IMR-90 (cell line): ENCODE measurements around the gene PTK6. TPM values are rescaled to one million over a fixed set of nuclear protein-coding genes. Genes with fewer than 3 reads are reported as not detected.

ENCODE experiments used
- ATAC-seq: fragments of 200-7000 bp; cut with Tn5 transposase; 2 replicates; pipeline ENCODE4 v1.9.1; 2020; ENCODE audit warnings: low read depth, mild to moderate bottlenecking, moderate library complexity
- BruUV-seq: library from RNA; stranded (reverse); fragments of 400-500 nt; replicated peaks from 2 replicates; lab custom pipeline; 2021; lab: Mats Ljungman, UMichigan
- CTCF ChIA-PET: fragments of 300-600 bp; formaldehyde crosslinking; extraction: SDS; loops from one replicate; lab custom pipeline; 2021; ENCODE audit warnings: antibody characterized with exemption; lab: Yijun Ruan, JAX
- POLR2A ChIA-PET: fragments of 300-600 bp; sonication (Branson Sonifier 250); formaldehyde crosslinking; loops from one replicate; lab custom pipeline; 2022; ENCODE audit warnings: antibody characterized with exemption; ENCODE audit not compliant: unreplicated experiment; lab: Charles Lee
- DNase-seq: peaks from one replicate; pipeline ENCODE4 v3.0.0; 2013
- H2AFZ ChIP-seq: replicated peaks from 2 replicates; pipeline ENCODE3; 2013; ENCODE audit warnings: low read length, mild to moderate bottlenecking; ENCODE audit not compliant: poor library complexity
- H2AK5ac ChIP-seq: 2 replicates; pipeline ENCODE4 v1.6.1; 2013; ENCODE audit warnings: low read depth, low read length, inconsistent platforms
- H2AK9ac ChIP-seq: replicated peaks from 2 replicates; pipeline ENCODE3; 2013; ENCODE audit warnings: mild to moderate bottlenecking, low read depth, low read length, moderate library complexity; ENCODE audit not compliant: poor library complexity
- H2BK120ac ChIP-seq: 2 replicates; pipeline ENCODE4 v1.6.1; 2013; ENCODE audit warnings: low read depth, low read length, inconsistent platforms
- H2BK15ac ChIP-seq: 3 replicates; pipeline ENCODE4 v1.6.1; 2013; ENCODE audit warnings: low read depth, low read length, inconsistent platforms
- H2BK20ac ChIP-seq: 2 replicates; pipeline ENCODE4 v1.6.1; 2013; ENCODE audit warnings: low read depth, mild to moderate bottlenecking, inconsistent platforms, low read length, moderate library complexity
- H2BK5ac ChIP-seq: 2 replicates; pipeline ENCODE4 v1.6.1; 2013; ENCODE audit warnings: mild to moderate bottlenecking, low read depth, low read length, inconsistent platforms; ENCODE audit not compliant: poor library complexity, severe bottlenecking
- H3K14ac ChIP-seq: replicated peaks from 2 replicates; pipeline ENCODE4 v1.6.1; 2013; ENCODE audit warnings: low read depth, low read length, inconsistent platforms
- H3K18ac ChIP-seq: 2 replicates; pipeline ENCODE4 v1.6.1; 2013; ENCODE audit warnings: low read depth, low read length, control low read depth
- H3K23ac ChIP-seq: 2 replicates; pipeline ENCODE4 v1.6.1; 2013; ENCODE audit warnings: low read depth, low read length, inconsistent platforms
- H3K27ac ChIP-seq: 2 replicates; pipeline ENCODE4 v1.5.1; 2013; ENCODE audit warnings: mild to moderate bottlenecking, control low read depth, low read length; ENCODE audit not compliant: insufficient read depth
- H3K27me3 ChIP-seq: 2 replicates; pipeline ENCODE4 v1.6.1; 2013; ENCODE audit warnings: low read length; ENCODE audit not compliant: control insufficient read depth, insufficient read depth
- H3K36me3 ChIP-seq: 2 replicates; pipeline ENCODE4 v1.6.1; 2013; ENCODE audit warnings: low read length, mixed read lengths; ENCODE audit not compliant: control insufficient read depth, insufficient read depth
- H3K4ac ChIP-seq: 2 replicates; pipeline ENCODE4 v1.6.1; 2013; ENCODE audit warnings: low read depth, low read length, inconsistent platforms
- H3K4me1 ChIP-seq: 2 replicates; pipeline ENCODE4 v1.6.1; 2013; ENCODE audit warnings: low read length, mixed read lengths; ENCODE audit not compliant: control insufficient read depth, insufficient read depth
- H3K4me2 ChIP-seq: 2 replicates; pipeline ENCODE4 v1.6.1; 2013; ENCODE audit warnings: low read depth, mild to moderate bottlenecking, control low read depth, low read length, moderate library complexity
- H3K4me3 ChIP-seq: 2 replicates; pipeline ENCODE4 v1.5.1; 2013; ENCODE audit warnings: low read depth, mild to moderate bottlenecking, control low read depth, low read length, moderate library complexity; ENCODE audit not compliant: insufficient read depth
- H3K56ac ChIP-seq: 2 replicates; pipeline ENCODE4 v1.6.1; 2013; ENCODE audit warnings: low read length, inconsistent platforms; ENCODE audit not compliant: insufficient read depth; ENCODE audit errors: extremely low read depth
- H3K79me1 ChIP-seq, 2 experiments: 2 replicates each; pipeline ENCODE4 v1.6.1; 2013; ENCODE audit warnings: low read length in 2 of 2, inconsistent platforms in 1 of 2, low read depth in 1 of 2
- H3K9ac ChIP-seq: 2 replicates; pipeline ENCODE4 v1.6.1; 2013; ENCODE audit warnings: low read depth, low read length, control low read depth
- H3K9me1 ChIP-seq: 2 replicates; pipeline ENCODE4 v1.6.1; 2013; ENCODE audit warnings: low read length, inconsistent platforms; ENCODE audit not compliant: insufficient read depth
- H3K9me3 ChIP-seq: 2 replicates; pipeline ENCODE4 v1.6.1; 2013; ENCODE audit warnings: low read length; ENCODE audit not compliant: control insufficient read depth, insufficient read depth
- H4K20me1 ChIP-seq: 2 replicates; pipeline ENCODE4 v1.6.1; 2013; ENCODE audit warnings: low read length, inconsistent platforms; ENCODE audit not compliant: insufficient read depth
- H4K5ac ChIP-seq: 2 replicates; pipeline ENCODE4 v1.6.1; 2013; ENCODE audit warnings: mild to moderate bottlenecking, low read depth, low read length, control low read depth
- H4K8ac ChIP-seq, 2 experiments: 2 replicates each; pipeline ENCODE4 v1.6.1; 2013; ENCODE audit warnings: low read depth in 2 of 2, low read length in 2 of 2, control low read depth in 1 of 2, inconsistent platforms in 1 of 2
- H4K91ac ChIP-seq: 2 replicates; pipeline ENCODE4 v1.6.1; 2013; ENCODE audit warnings: low read depth, low read length, inconsistent platforms; ENCODE audit not compliant: insufficient read depth
- BHLHE40 ChIP-seq: fragments of 150-350 bp; IDR thresholded peaks from 2 replicates; pipeline ENCODE4 v1.6.1; 2016; ENCODE audit warnings: mild to moderate bottlenecking, low read depth, low read length
- CEBPB ChIP-seq: IDR thresholded peaks from 2 replicates; pipeline ENCODE4 v1.6.1; 2012; ENCODE audit warnings: low read depth, low read length, improper control_type of control experiment
- CHD1 ChIP-seq: IDR thresholded peaks from 2 replicates; pipeline ENCODE4 v1.6.1; 2012; ENCODE audit warnings: low read depth, low read length, improper control_type of control experiment
- CTCF ChIP-seq: conservative IDR thresholded peaks from 2 replicates; pipeline ENCODE4 v1.5.1; 2012; ENCODE audit warnings: mild to moderate bottlenecking, low read depth, low read length, improper control_type of control experiment
- ELK1 ChIP-seq: fragments of 150-350 bp; IDR thresholded peaks from 2 replicates; pipeline ENCODE4 v1.6.1; 2016; ENCODE audit warnings: low read depth, mild to moderate bottlenecking, low read length, moderate library complexity, borderline replicate concordance
- FOS ChIP-seq: fragments of 150-350 bp; IDR thresholded peaks from 2 replicates; pipeline ENCODE4 v1.6.1; 2016; ENCODE audit warnings: low read depth, low read length
- MAFK ChIP-seq: IDR thresholded peaks from 2 replicates; pipeline ENCODE4 v1.6.1; 2012; ENCODE audit warnings: low read depth, low read length, improper control_type of control experiment
- MAZ ChIP-seq: IDR thresholded peaks from 2 replicates; pipeline ENCODE4 v1.6.1; 2012; ENCODE audit warnings: low read depth, mild to moderate bottlenecking, low read length, improper control_type of control experiment, moderate library complexity, borderline replicate concordance
- MXI1 ChIP-seq: IDR thresholded peaks from 2 replicates; pipeline ENCODE4 v1.6.1; 2012; ENCODE audit warnings: low read depth, mild to moderate bottlenecking, low read length, moderate library complexity, borderline replicate concordance
- NFE2L2 ChIP-seq: fragments of 150-350 bp; IDR thresholded peaks from 2 replicates; pipeline ENCODE4 v1.6.1; 2016; ENCODE audit warnings: low read depth, mild to moderate bottlenecking, low read length
- POLR2A ChIP-seq: IDR thresholded peaks from 2 replicates; pipeline ENCODE4 v1.6.1; 2012; ENCODE audit warnings: mild to moderate bottlenecking, low read depth, low read length
- RAD21 ChIP-seq: IDR thresholded peaks from 2 replicates; pipeline ENCODE4 v1.6.1; 2012; ENCODE audit warnings: low read length, improper control_type of control experiment
- RCOR1 ChIP-seq: IDR thresholded peaks from 2 replicates; pipeline ENCODE4 v1.6.1; 2012; ENCODE audit warnings: mild to moderate bottlenecking, low read length, improper control_type of control experiment; ENCODE audit not compliant: insufficient replicate concordance
- RFX5 ChIP-seq: IDR thresholded peaks from 2 replicates; pipeline ENCODE4 v1.8.0; 2012; ENCODE audit warnings: low read depth, mild to moderate bottlenecking, low read length, moderate library complexity
- SMC3 ChIP-seq: fragments of 150-350 bp; IDR thresholded peaks from 2 replicates; pipeline ENCODE4 v1.6.1; 2016; ENCODE audit warnings: low read depth, mild to moderate bottlenecking, antibody characterized with exemption, low read length, moderate library complexity
- USF2 ChIP-seq: fragments of 150-350 bp; IDR thresholded peaks from 2 replicates; pipeline ENCODE4 v1.6.1; 2017; ENCODE audit warnings: mild to moderate bottlenecking, antibody characterized with exemption, low read length, low read depth
- WGBS, 2 experiments: methylation state at CpG; one replicate each; pipeline versions ENCODE4 v1.1.5 to v1.1.7; 2013; ENCODE audit warnings: missing lambda C conversion rate in 2 of 2; ENCODE audit not compliant: insufficient read length in 1 of 2; ENCODE audit errors: extremely low coverage in 2 of 2; 5-methylcytosine and 5-hydroxymethylcytosine counted together
- dilution Hi-C: fragments of 300-500 bp; cut with HindIII; formaldehyde crosslinking; loops from one replicate; pipeline ENCODE4 v1.14.3; 2018; ENCODE audit warnings: low sequenced_read_pairs; ENCODE audit not compliant: unreplicated experiment
- in situ Hi-C: fragments of 300-500 bp; cut with MboI; formaldehyde crosslinking; loops from 3 replicates; pipeline ENCODE4 v1.14.3; 2019; ENCODE audit warnings: low sequenced_read_pairs, inconsistent platforms, mixed read lengths
- intact Hi-C: fragments of 100-400 bp; cut with micrococcal nuclease; formaldehyde crosslinking; loops from 2 replicates; pipeline ENCODE4 v1.10.0; 2022
- polyA plus RNA-seq, 3 experiments: library from polyadenylated mRNA; depleted of rRNA; stranded (reverse); fragments of >200 nt; gene quantifications; 2 replicates each; pipeline ENCODE4 v1.2.3, GENCODE V29; 2012; ENCODE audit warnings: low replicate concordance in 1 of 3
- total RNA-seq: library from RNA; depleted of rRNA; stranded (reverse); fragments of >200 nt; gene quantifications from 2 replicates; pipeline ENCODE4 v1.2.3, GENCODE V29; 2012

Gene PTK6
- total and polyA plus RNA-seq, 2 of the 4 experiments (the other 2 are of a cell fraction), result not detected

- H3K4me1 ChIP-seq, result no peaks in the 10 kb centered on the region
Observed at GRCh38 chr20:63493563-63494020, 43.6 kb downstream of the PTK6 start.

More at GRCh38 chr20:63493563-63494020, 43.6 kb downstream of the PTK6 start:
- Histone ChIP-seq H4K20me1 (peaks cover 4% of the 10 kb centered on the region), H3K14ac (no peak overlapping the region), H3K23ac (no peak overlapping the region), H2BK15ac (no peak overlapping the region), H2AFZ (no peak overlapping the region), H3K79me1 (no peaks in the 10 kb centered on the region), H3K4me2 (no peak overlapping the region), H4K91ac (no peak overlapping the region), H3K4ac (no peak overlapping the region), H3K4me3 (no peak overlapping the region), H4K5ac (no peak overlapping the region), H4K8ac (no peak overlapping the region), H2AK9ac (no peak overlapping the region), H3K9me3 (no peaks in the 10 kb centered on the region), H2AK5ac (no peak overlapping the region), H3K56ac (no peak overlapping the region), H3K27me3 (peaks cover 10% of the 10 kb centered on the region; the same call in 1 of the 2 replicates), H2BK20ac (no peak overlapping the region), H3K36me3 (no peaks in the 10 kb centered on the region), H2BK5ac (no peak overlapping the region), H3K9ac (no peak overlapping the region), H2BK120ac (no peak overlapping the region), H3K18ac (no peak overlapping the region), H3K9me1 (no peaks in the 10 kb centered on the region), H3K27ac (no peak overlapping the region)
- BruUV-seq, result no TSS peak
- in situ Hi-C loops, result no loop called here
- ChIA-PET CTCF (no interaction called here), POLR2A (no interaction called here)
- dilution Hi-C loops, result no loop called here
- intact Hi-C loops, result no loop called here
- WGBS, 2 experiments, result 74% methylated on average over 5 of the region's 13 CpGs; no CpG with 5 or more reads in 1 of the 2 experiments
- ATAC-seq (no peak), DNase-seq (no peak)
- TF ChIP-seq FOS, result no peak
- TF ChIP-seq MAFK, result no peak
- TF ChIP-seq USF2, result no peak
- no peak for TF ChIP-seq CTCF
- TF ChIP-seq ELK1, result no peak
- TF ChIP-seq CEBPB, result no peak
- TF ChIP-seq RAD21, result no peak
- TF ChIP-seq NFE2L2, result no peak
- no peak for TF ChIP-seq MAZ
- TF ChIP-seq MXI1, result no peak
- TF ChIP-seq SMC3, result no peak
- no peak for TF ChIP-seq POLR2A
- TF ChIP-seq CHD1, result no peak
- TF ChIP-seq RCOR1, result no peak
- no peak for TF ChIP-seq BHLHE40
- no peak for TF ChIP-seq RFX5
